Measurements from ENCODE around the gene SLC41A1.

GRCh38 chr1:205750138-205751035 lies 62.6 kb downstream of the SLC41A1 start, which contains the start of gene NUCKS1:
- TF ChIP-seq CTCF (conservative IDR thresholded peaks at IDR 0.05 in 1 of 2, IDR thresholded peaks at IDR 0.05 in 1 of 2; ENCODE audit: extremely low read depth in 1 of 2, insufficient read depth in 1 of 2, low read depth in 1 of 2, low read length in 2 of 2) (no peak), EZH2 (IDR thresholded peaks at IDR 0.05; ENCODE audit: borderline replicate concordance, low read length) (no peak)

All from mammary epithelial cell (primary cell).